NCI-H2227 (cell line): ENCODE measurements around the gene UBE2C.

Source experiments
- DNase-seq: peaks from one replicate; lab custom pipeline; 2025; ENCODE audit not compliant: unreplicated experiment; lab: John Stamatoyannopoulos, UW

Gene UBE2C

GRCh38 chr20:45832619-45833018, 20.2 kb downstream of the UBE2C start:
- DNase-seq: no peak

- DNase-seq: peak; percentile 76
Measured at GRCh38 chr20:45833030-45833882, 20.8 kb downstream of the UBE2C start, which contains the start of gene SNX21. Gene SNX21 (plus strand): TSS chr20:45833799. CDS start chr20:45833920, 121 bp downstream.

- DNase-seq: peak; percentile 80
Measured at GRCh38 chr20:45833883-45834796, 21.7 kb downstream of the UBE2C start.

GRCh38 chr20:45834797-45835161, 22.3 kb downstream of the UBE2C start:
- DNase-seq: no peak

- no peak for DNase-seq
Measured at GRCh38 chr20:45835329-45835765, 22.9 kb downstream of the UBE2C start.

GRCh38 chr20:45835825-45836224, 23.4 kb downstream of the UBE2C start:
- DNase-seq: no peak

GRCh38 chr20:45836841-45837240, 24.4 kb downstream of the UBE2C start:
- peak; percentile 60 for DNase-seq

GRCh38 chr20:45840700-45841198, 28.3 kb downstream of the UBE2C start:
- no peak for DNase-seq

- no peak for DNase-seq
Measured at GRCh38 chr20:45841407-45842129, 29.1 kb downstream of the UBE2C start.

GRCh38 chr20:45842169-45842812, 29.8 kb downstream of the UBE2C start:
- DNase-seq: no peak

- no peak for DNase-seq
Measured at GRCh38 chr20:45843506-45843905, 31.1 kb downstream of the UBE2C start.

GRCh38 chr20:45845452-45845851, 33.0 kb downstream of the UBE2C start:
- DNase-seq: no peak

GRCh38 chr20:45848421-45848820, 36.0 kb downstream of the UBE2C start:
- no peak for DNase-seq

GRCh38 chr20:45848969-45849582, 36.6 kb downstream of the UBE2C start:
- DNase-seq: no peak

GRCh38 chr20:45850238-45850637, 37.8 kb downstream of the UBE2C start:
- no peak for DNase-seq

- DNase-seq: no peak
Measured at GRCh38 chr20:45850926-45851325, 38.5 kb downstream of the UBE2C start.

GRCh38 chr20:45851501-45851900, 39.1 kb downstream of the UBE2C start:
- no peak for DNase-seq

GRCh38 chr20:45852326-45852725, 39.9 kb downstream of the UBE2C start:
- no peak for DNase-seq

- no peak for DNase-seq
Measured at GRCh38 chr20:45853484-45853883, 41.0 kb downstream of the UBE2C start.
